OCI-LY7 (cell line): ENCODE data around the gene RAG2. TPM values are rescaled to one million over a fixed set of nuclear protein-coding genes. Genes with fewer than 3 reads are reported as not detected.

ENCODE experiments used
- BruUV-seq: library from RNA; stranded (reverse); fragments of 400-500 nt; replicated peaks from 2 replicates; lab custom pipeline; 2021; lab: Mats Ljungman, UMichigan
- CTCF ChIA-PET: fragments of 300-600 bp; sonication (Branson Sonifier 250); formaldehyde crosslinking; loops from one replicate; lab custom pipeline; 2022; ENCODE audit warnings: antibody characterized with exemption; ENCODE audit not compliant: unreplicated experiment; lab: Charles Lee
- POLR2A ChIA-PET: fragments of 300-600 bp; sonication (Branson Sonifier 250); formaldehyde crosslinking; loops from one replicate; lab custom pipeline; 2022; ENCODE audit warnings: antibody characterized with exemption; lab: Charles Lee
- DNase-seq: peaks from one replicate; pipeline ENCODE4 v3.0.0-alpha.2; 2015; ENCODE audit warnings: low spot score
- H2AFZ ChIP-seq: fragments of 200-600 bp; sonication (generic), shearing (Covaris generic); 2 replicates; pipeline ENCODE4 v1.6.1; 2014; ENCODE audit warnings: mild to moderate bottlenecking, antibody characterized with exemption, low read length, moderate library complexity
- H3K27ac ChIP-seq: fragments of 200-600 bp; sonication (generic); 2 replicates; pipeline ENCODE4 v1.5.1; 2014; ENCODE audit warnings: mixed run types, low read depth, mild to moderate bottlenecking, moderate library complexity, low read length, inconsistent platforms; ENCODE audit not compliant: poor library complexity, severe bottlenecking
- H3K36me3 ChIP-seq: fragments of 200-600 bp; sonication (generic); 2 replicates; pipeline ENCODE4 v1.6.1; 2014; ENCODE audit warnings: mild to moderate bottlenecking, antibody characterized with exemption, low read length, moderate library complexity, mixed read lengths; ENCODE audit not compliant: insufficient read depth
- H3K4me1 ChIP-seq: fragments of 200-600 bp; sonication (generic); 2 replicates; pipeline ENCODE4 v1.5.1; 2014; ENCODE audit warnings: mild to moderate bottlenecking, low read length; ENCODE audit not compliant: insufficient read depth, poor library complexity, severe bottlenecking
- H3K4me2 ChIP-seq: fragments of 200-600 bp; sonication (generic); 2 replicates; pipeline ENCODE4 v1.6.1; 2014; ENCODE audit warnings: mild to moderate bottlenecking, low read length
- H3K4me3 ChIP-seq: fragments of 200-600 bp; sonication (generic); 2 replicates; pipeline ENCODE4 v1.5.1; 2014; ENCODE audit warnings: mild to moderate bottlenecking, low read depth, low read length; ENCODE audit not compliant: poor library complexity, severe bottlenecking
- H3K79me2 ChIP-seq: fragments of 200-600 bp; sonication (generic); 2 replicates; pipeline ENCODE4 v1.6.1; 2016; ENCODE audit warnings: low read depth, mild to moderate bottlenecking, low read length, moderate library complexity, mixed read lengths; ENCODE audit not compliant: insufficient read depth
- H3K9me2 ChIP-seq: fragments of 200-600 bp; sonication (generic); 2 replicates; pipeline ENCODE4 v1.6.1; 2016; ENCODE audit warnings: mild to moderate bottlenecking, low read length, mixed read lengths; ENCODE audit not compliant: insufficient read depth
- H3K9me3 ChIP-seq: fragments of 200-600 bp; sonication (generic); 2 replicates; pipeline ENCODE4 v1.6.1; 2014; ENCODE audit warnings: mild to moderate bottlenecking, mixed run types, low read length, mixed read lengths
- H4K20me1 ChIP-seq: fragments of 200-600 bp; sonication (generic); 2 replicates; pipeline ENCODE4 v1.6.1; 2014; ENCODE audit warnings: mild to moderate bottlenecking, antibody characterized with exemption, low read length, moderate library complexity, mixed read lengths; ENCODE audit not compliant: insufficient read depth
- EZH2phosphoT487 ChIP-seq: fragments of 200-600 bp; sonication (generic); IDR thresholded peaks from 2 replicates; pipeline ENCODE4 v1.6.1; 2018; ENCODE audit warnings: low read depth, borderline replicate concordance, mild to moderate bottlenecking, mixed run types, antibody characterized with exemption, low read length, moderate library complexity, mixed read lengths
- intact Hi-C: fragments of 100-400 bp; cut with micrococcal nuclease; formaldehyde crosslinking; loops from one replicate; pipeline ENCODE4 v1.10.0; 2022; ENCODE audit not compliant: unreplicated experiment
- total RNA-seq, 2 experiments: library from RNA; depleted of rRNA in 1 of 2; stranded (reverse); fragments of >200 nt in 1 of 2; shearing (Covaris generic) in 1 of 2; gene quantifications; 2 replicates each; pipeline ENCODE4 v1.2.3, GENCODE V29; 2014 to 2022
- TF ChIP-seq, protein P1 (sequence below): fragments of 200-600 bp; sonication (generic); conservative IDR thresholded peaks from 2 replicates; pipeline ENCODE4 v1.5.1; 2014; ENCODE audit warnings: mild to moderate bottlenecking, antibody characterized with exemption, low read length, moderate library complexity, mixed read lengths

The RAG2 gene
- total RNA-seq, 2 experiments from 2014 or later = not detected

DNA sequence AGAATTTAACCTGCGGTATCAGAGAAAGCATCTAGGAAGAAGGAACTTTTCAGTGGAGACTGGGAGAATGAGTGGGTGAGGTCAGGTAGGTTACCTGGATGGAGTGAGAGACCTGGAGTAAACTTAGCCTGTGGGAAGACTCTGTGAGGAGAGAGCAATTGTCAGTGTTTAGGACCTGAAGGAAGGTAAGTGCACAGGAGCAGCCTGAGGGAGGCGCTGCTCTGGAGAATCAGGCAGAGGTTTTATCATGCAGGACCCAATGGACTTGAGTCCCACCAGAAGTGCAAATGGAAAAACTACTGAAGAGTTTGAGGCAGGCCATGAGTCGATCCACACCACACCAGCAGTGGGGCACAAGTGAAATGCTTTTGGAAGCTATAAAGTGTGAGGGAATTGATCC lies 14.4 kb downstream of the RAG2 start:
- H3K4me3 ChIP-seq = no peak overlapping the region
- ChIA-PET POLR2A (no interaction called here), CTCF (no interaction called here)
- H3K4me1 ChIP-seq = no peaks in the 10 kb centered on the region
- peaks cover 5% of the 10 kb centered on the region; the same call in 1 of the 2 replicates for H3K9me3 ChIP-seq
- H3K36me3 ChIP-seq = no peaks in the 10 kb centered on the region
- H4K20me1 ChIP-seq = no peaks in the 10 kb centered on the region
- no TSS peak for BruUV-seq
- no peak for TF ChIP-seq EZH2phosphoT487
- TF ChIP-seq, protein P1, sequence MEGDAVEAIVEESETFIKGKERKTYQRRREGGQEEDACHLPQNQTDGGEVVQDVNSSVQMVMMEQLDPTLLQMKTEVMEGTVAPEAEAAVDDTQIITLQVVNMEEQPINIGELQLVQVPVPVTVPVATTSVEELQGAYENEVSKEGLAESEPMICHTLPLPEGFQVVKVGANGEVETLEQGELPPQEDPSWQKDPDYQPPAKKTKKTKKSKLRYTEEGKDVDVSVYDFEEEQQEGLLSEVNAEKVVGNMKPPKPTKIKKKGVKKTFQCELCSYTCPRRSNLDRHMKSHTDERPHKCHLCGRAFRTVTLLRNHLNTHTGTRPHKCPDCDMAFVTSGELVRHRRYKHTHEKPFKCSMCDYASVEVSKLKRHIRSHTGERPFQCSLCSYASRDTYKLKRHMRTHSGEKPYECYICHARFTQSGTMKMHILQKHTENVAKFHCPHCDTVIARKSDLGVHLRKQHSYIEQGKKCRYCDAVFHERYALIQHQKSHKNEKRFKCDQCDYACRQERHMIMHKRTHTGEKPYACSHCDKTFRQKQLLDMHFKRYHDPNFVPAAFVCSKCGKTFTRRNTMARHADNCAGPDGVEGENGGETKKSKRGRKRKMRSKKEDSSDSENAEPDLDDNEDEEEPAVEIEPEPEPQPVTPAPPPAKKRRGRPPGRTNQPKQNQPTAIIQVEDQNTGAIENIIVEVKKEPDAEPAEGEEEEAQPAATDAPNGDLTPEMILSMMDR = no peak
- H3K27ac ChIP-seq = no peak overlapping the region
- DNase-seq = no peak
- intact Hi-C loops = no loop called here
- no peaks in the 10 kb centered on the region for H3K9me2 ChIP-seq
- H3K79me2 ChIP-seq = no peaks in the 10 kb centered on the region
- H2AFZ ChIP-seq = no peak overlapping the region
- H3K4me2 ChIP-seq = no peak overlapping the region

DNA sequence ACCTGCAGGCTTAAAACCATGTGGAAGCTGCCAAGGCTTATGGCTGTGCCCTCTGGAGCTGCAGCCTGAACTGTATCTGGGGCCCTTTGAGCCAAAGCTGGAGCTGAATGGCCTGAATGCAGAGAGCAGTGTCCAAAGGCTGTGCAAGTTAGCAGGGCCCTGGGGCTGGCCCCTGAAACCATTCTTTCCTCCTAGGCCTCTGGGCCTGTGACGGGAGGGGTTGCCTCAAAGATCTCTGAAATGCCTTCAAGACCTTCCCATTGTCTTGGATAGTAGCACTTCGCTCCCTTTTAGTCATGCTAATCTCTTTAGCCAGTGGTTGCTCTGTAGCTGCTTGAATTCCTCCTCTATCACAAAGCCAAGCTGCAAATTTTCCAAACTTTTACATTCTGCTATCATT lies 16.5 kb downstream of the RAG2 start:
- DNase-seq = no peak
- CTCF ChIA-PET = no interaction called here
- Histone ChIP-seq H3K27ac (no peak overlapping the region), H3K9me3 (peaks cover 5% of the 10 kb centered on the region; the same call in 1 of the 2 replicates), H3K9me2 (no peaks in the 10 kb centered on the region), H2AFZ (no peak overlapping the region), H3K79me2 (no peaks in the 10 kb centered on the region), H3K4me2 (no peak overlapping the region), H3K4me3 (no peak overlapping the region), H3K36me3 (no peaks in the 10 kb centered on the region), H4K20me1 (no peaks in the 10 kb centered on the region), H3K4me1 (no peaks in the 10 kb centered on the region)
- intact Hi-C loops = no loop called here
- TF ChIP-seq, protein P1 = no peak
- TF ChIP-seq EZH2phosphoT487 = no peak
- BruUV-seq = no TSS peak
- POLR2A ChIA-PET = no interaction called here

DNA sequence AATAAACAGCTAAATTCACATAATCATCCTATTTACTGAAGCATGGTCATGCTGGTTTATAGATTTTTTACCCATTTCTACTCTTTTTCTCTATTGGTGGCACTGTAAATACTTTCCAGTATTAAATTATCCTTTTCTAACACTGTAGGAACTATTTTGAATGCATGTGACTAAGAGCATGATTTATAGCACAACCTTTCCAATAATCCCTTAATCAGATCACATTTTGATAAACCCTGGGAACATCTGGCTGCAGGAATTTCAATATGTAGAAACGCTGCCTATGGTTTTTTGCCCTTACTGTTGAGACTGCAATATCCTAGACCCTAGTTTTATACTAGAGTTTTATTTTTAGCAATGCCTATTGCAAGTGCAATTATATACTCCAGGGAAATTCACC lies 19.6 kb downstream of the RAG2 start:
- BruUV-seq = no TSS peak
- no peak overlapping the region for H3K27ac ChIP-seq
- H2AFZ ChIP-seq = no peak overlapping the region
- no peak for TF ChIP-seq EZH2phosphoT487
- TF ChIP-seq, protein P1 = no peak
- POLR2A ChIA-PET = no interaction called here
- CTCF ChIA-PET = no interaction called here
- no peaks in the 10 kb centered on the region for H3K79me2 ChIP-seq
- H3K9me3 ChIP-seq = peaks cover 5% of the 10 kb centered on the region; the same call in 1 of the 2 replicates
- no peak for DNase-seq
- no peak overlapping the region for H3K4me2 ChIP-seq
- H3K9me2 ChIP-seq = no peaks in the 10 kb centered on the region
- intact Hi-C loops = no loop called here
- H3K4me3 ChIP-seq = no peak overlapping the region
- H4K20me1 ChIP-seq = no peaks in the 10 kb centered on the region
- H3K4me1 ChIP-seq = no peaks in the 10 kb centered on the region
- H3K36me3 ChIP-seq = no peaks in the 10 kb centered on the region
